K562 (cell line): Measurements from ENCODE around the gene RNASEH2A. TPM values are rescaled to one million over a fixed set of nuclear protein-coding genes. Genes with fewer than 3 reads are reported as not detected.

Experiments
- ATAC-seq: fragments of 200-7000 bp; cut with Tn5 transposase; 3 replicates; pipeline ENCODE4 v1.9.1; 2020; ENCODE audit warnings: moderate library complexity
- BruUV-seq: library from RNA; stranded (reverse); fragments of 400-500 nt; replicated peaks from 2 replicates; lab custom pipeline; 2021; lab: Mats Ljungman, UMichigan
- CTCF ChIA-PET: fragments of 300-600 bp; formaldehyde crosslinking; extraction: SDS; loops from one replicate; lab custom pipeline; 2021; ENCODE audit warnings: low intra/inter-chr PET ratio; lab: Yijun Ruan, JAX
- POLR2A ChIA-PET: fragments of 300-600, 350-650 bp; sonication (Branson Sonifier 250); formaldehyde crosslinking; extraction: SDS; loops from one replicate; lab custom pipeline; 2021; ENCODE audit warnings: antibody characterized with exemption, inconsistent platforms; lab: Yijun Ruan, JAX
- DNase-seq, 4 experiments: peaks; one replicate each; pipeline versions ENCODE4 v3.0.0 to v3.0.0-alpha.2; 2011 to 2018; ENCODE audit warnings: low spot score in 3 of 4, mixed read lengths in 3 of 4; ENCODE audit errors: extremely low read depth in 1 of 4
- FAIRE-seq: peaks from 2 replicates; lab custom pipeline; 2011; peaks lifted over from hg19 to GRCh38; lab: Jason Lieb, UNC
- H2AFZ ChIP-seq: 2 replicates; pipeline ENCODE4 v1.6.0; 2011; ENCODE audit warnings: low read depth, low read length, control low read depth, inconsistent platforms
- H3K27ac ChIP-seq: fragments of 200-600 bp; 3 replicates; pipeline ENCODE4 v1.8.0; 2011; ENCODE audit warnings: low read depth, mild to moderate bottlenecking, control low read depth, inconsistent platforms, low read length, moderate library complexity, mixed read lengths; ENCODE audit errors: extremely low read depth
- H3K27me3 ChIP-seq, 2 experiments: fragments of 300-600 bp in 1 of 2; 2 replicates in 1 of 2; 3 replicates in 1 of 2; pipeline versions ENCODE4 v1.6.0 to v1.8.0; 2011; ENCODE audit warnings: inconsistent platforms in 2 of 2, low read length in 2 of 2, mild to moderate bottlenecking in 1 of 2, mixed read lengths in 1 of 2, moderate library complexity in 1 of 2; ENCODE audit not compliant: control insufficient read depth in 2 of 2, insufficient read depth in 2 of 2
- H3K36me3 ChIP-seq: fragments of 300-600 bp; 3 replicates; pipeline ENCODE4 v1.8.0; 2011; ENCODE audit warnings: mild to moderate bottlenecking, low read length, inconsistent platforms; ENCODE audit not compliant: control insufficient read depth, insufficient read depth
- H3K4me1 ChIP-seq, 2 experiments: fragments of 200-600 bp in 1 of 2; replicated peaks in 1 of 2; 2 replicates in 1 of 2; 3 replicates in 1 of 2; pipeline versions ENCODE4 v1.5.1 to v1.8.0; 2011; ENCODE audit warnings: inconsistent platforms in 2 of 2, low read length in 2 of 2, mild to moderate bottlenecking in 1 of 2, mixed read lengths in 1 of 2, moderate library complexity in 1 of 2; ENCODE audit not compliant: control insufficient read depth in 2 of 2, insufficient read depth in 2 of 2
- H3K4me2 ChIP-seq: 2 replicates; pipeline ENCODE4 v1.6.1; 2011; ENCODE audit warnings: low read length, control low read depth, inconsistent platforms, mixed read lengths; ENCODE audit not compliant: insufficient read depth
- H3K4me3 ChIP-seq: fragments of 200-600 bp; sonication (generic), shearing (Covaris generic); 2 replicates; pipeline ENCODE4 v1.5.1; 2016; ENCODE audit warnings: control low read depth, inconsistent platforms
- H3K79me2 ChIP-seq: fragments of 200-600 bp; 3 replicates; pipeline ENCODE4 v1.8.0; 2011; ENCODE audit warnings: low read length, inconsistent platforms; ENCODE audit not compliant: control insufficient read depth, insufficient read depth
- H3K9ac ChIP-seq, 2 experiments: 2 replicates each; pipeline versions ENCODE4 v1.6.0 to v1.6.1; 2011; ENCODE audit warnings: low read depth in 2 of 2, low read length in 2 of 2, control low read depth in 1 of 2, inconsistent platforms in 1 of 2, mild to moderate bottlenecking in 1 of 2, mixed read lengths in 1 of 2; ENCODE audit not compliant: insufficient read depth in 1 of 2
- H3K9me1 ChIP-seq: one replicate; pipeline ENCODE4 v1.6.0; 2011; ENCODE audit warnings: inconsistent platforms, mild to moderate bottlenecking, low read length, moderate library complexity; ENCODE audit not compliant: control insufficient read depth, insufficient read depth
- H3K9me3 ChIP-seq: replicated peaks from 2 replicates; pipeline ENCODE4 v1.5.1; 2011; ENCODE audit warnings: low read depth, low read length, inconsistent platforms; ENCODE audit not compliant: control insufficient read depth, insufficient read depth
- H4K20me1 ChIP-seq: replicated peaks from 2 replicates; pipeline ENCODE4 v1.6.1; 2011; ENCODE audit warnings: low read length, inconsistent platforms, mixed read lengths; ENCODE audit not compliant: control insufficient read depth, insufficient read depth
- AFF1 ChIP-seq, 2 experiments: fragments of 450-650 bp; IDR thresholded peaks; 2 replicates each; pipeline ENCODE4 v1.6.1; 2018; ENCODE audit warnings: mild to moderate bottlenecking in 2 of 2, low read depth in 1 of 2; ENCODE audit not compliant: partially characterized antibody in 2 of 2
- ATF7 ChIP-seq: fragments of 450-650 bp; IDR thresholded peaks from 2 replicates; pipeline ENCODE4 v1.7.1; 2014; ENCODE audit warnings: mild to moderate bottlenecking, moderate library complexity
- DACH1 ChIP-seq: fragments of 450-650 bp; IDR thresholded peaks from 2 replicates; pipeline ENCODE4 v1.6.1; 2018; ENCODE audit not compliant: partially characterized antibody
- EP300 ChIP-seq: IDR thresholded peaks from 2 replicates; pipeline ENCODE4 v1.6.1; 2012; ENCODE audit warnings: low read length, improper control_type of control experiment
- EZH2 ChIP-seq: IDR thresholded peaks from 2 replicates; pipeline ENCODE4 v1.6.1; 2012; ENCODE audit warnings: low read depth, mild to moderate bottlenecking, inconsistent platforms, low read length, borderline replicate concordance
- GATAD2B ChIP-seq: fragments of 450-650 bp; IDR thresholded peaks from 2 replicates; pipeline ENCODE4 v1.6.1; 2017; ENCODE audit warnings: mild to moderate bottlenecking, borderline replicate concordance
- HIVEP1 ChIP-seq: fragments of 250-450 bp; sonication (Bioruptor Pico); IDR thresholded peaks from 2 replicates; pipeline ENCODE4 v1.4.0; 2020; ENCODE audit warnings: mild to moderate bottlenecking
- HMGN3 ChIP-seq: IDR thresholded peaks from 2 replicates; pipeline ENCODE4 v1.6.1; 2011; ENCODE audit warnings: borderline replicate concordance, low read depth, mild to moderate bottlenecking, mixed read lengths, low read length; ENCODE audit not compliant: insufficient read length; ENCODE audit errors: extremely low read depth
- NFIX ChIP-seq: fragments of 250-450 bp; sonication (Bioruptor Pico); IDR thresholded peaks from 2 replicates; pipeline ENCODE4 v1.4.0; 2020; ENCODE audit warnings: low read depth, mild to moderate bottlenecking, moderate library complexity
- NR2C1 ChIP-seq, 2 experiments: fragments of 450-650 bp; IDR thresholded peaks; 2 replicates each; pipeline ENCODE4 v1.6.1; 2017; ENCODE audit warnings: mild to moderate bottlenecking in 2 of 2, antibody characterized with exemption in 1 of 2, inconsistent platforms in 1 of 2, missing compliant biosample characterization in 1 of 2, missing genetic modification characterization in 1 of 2
- RBM15 ChIP-seq: fragments of 200-400 bp; formaldehyde crosslinking; IDR thresholded peaks from 2 replicates; pipeline ENCODE4 v1.6.1; 2018; ENCODE audit warnings: mild to moderate bottlenecking, low read length, moderate library complexity; ENCODE audit not compliant: insufficient read depth
- RUNX1 ChIP-seq: sonication (generic); IDR thresholded peaks from 2 replicates; pipeline ENCODE4 v1.6.1; 2016; ENCODE audit warnings: antibody characterized with exemption, low read depth
- SMARCA4 ChIP-seq: fragments of 450-650 bp; IDR thresholded peaks from 2 replicates; pipeline ENCODE4 v1.6.1; 2016
- STAG1 ChIP-seq: sonication (generic); formaldehyde crosslinking; IDR thresholded peaks from 2 replicates; pipeline ENCODE4 v1.5.0; 2020; ENCODE audit warnings: missing genetic modification reagents, borderline replicate concordance
- TCF7 ChIP-seq: sonication (generic); IDR thresholded peaks from 2 replicates; pipeline ENCODE4 v1.6.1; 2016; ENCODE audit warnings: antibody characterized with exemption, borderline replicate concordance
- TCFL5 ChIP-seq: fragments of 250-450 bp; sonication (Bioruptor Pico); conservative IDR thresholded peaks from 2 replicates; pipeline ENCODE4 v1.6.1; 2021; ENCODE audit warnings: mild to moderate bottlenecking, moderate library complexity, matching md5 sums
- ZNF263 ChIP-seq: sonication (generic); formaldehyde crosslinking; IDR thresholded peaks from 2 replicates; pipeline ENCODE4 v1.8.0; 2022; ENCODE audit warnings: mild to moderate bottlenecking, missing genetic modification reagents, borderline replicate concordance
- whole genome bisulfite sequencing: fragments of 100-300 bp; shearing (Covaris generic); methylation state at CpG from one replicate; pipeline ENCODE4 v1.1.6; 2016; ENCODE audit warnings: low coverage, mixed read lengths; ENCODE audit not compliant: insufficient coverage; ENCODE audit errors: missing lambda C conversion rate; 5-methylcytosine and 5-hydroxymethylcytosine counted together
- in situ Hi-C: fragments of 300-500 bp; cut with MboI; formaldehyde crosslinking; loops from 4 replicates; pipeline ENCODE4 v1.15.0; 2018; ENCODE audit warnings: inconsistent platforms, mixed read lengths
- intact Hi-C: fragments of 100-400 bp; cut with micrococcal nuclease; formaldehyde crosslinking; loops from 2 replicates; pipeline ENCODE4 v1.14.2; 2022
- polyA plus RNA-seq, 8 experiments: library from polyadenylated mRNA; depleted of rRNA in 4 of 8; stranded (reverse) in 5 of 8; unstranded in 3 of 8; fragments of >200 nt; fragmentation: Nextera tagmentation in 2 of 8; fragmentation: Illumina TruSeq in 1 of 8; extraction: Ambion mirVana in 2 of 8; extraction: Trizol in 1 of 8; gene quantifications; 2 replicates each; pipeline versions ENCODE4 v1.2.1 to v1.2.3, GENCODE V29; 2011 to 2014; ENCODE audit warnings: inconsistent platforms in 1 of 8, missing spikeins in 1 of 8
- total RNA-seq, 7 experiments: library from RNA; depleted of rRNA in 6 of 7; stranded (reverse); fragments of >200 nt in 6 of 7; fragmentation: Illumina TruSeq in 2 of 7; extraction: Trizol in 2 of 7; gene quantifications; 2 replicates each; pipeline versions ENCODE4 v1.2.1 to v1.2.3, GENCODE V29; 2011 to 2021; ENCODE audit warnings: low replicate concordance in 1 of 7

The RNASEH2A gene
- total and polyA plus RNA-seq, 9 of the 15 experiments (the other 6 are each of a cell fraction or from before 2014, with no cell fraction given) = 22.3 to 78.0 (median 61.7) TPM

GRCh38 chr19:12847159-12848139, 41.1 kb downstream of the RNASEH2A start:
- in situ Hi-C loops (loop anchor here (5.0 kb wide), 1 partner anchor 80 kb away; no protein-coding TSS in a partner anchor), intact Hi-C loops (loop anchor here (2.0 kb wide), 1 partner anchor 131 kb away; no protein-coding TSS in a partner anchor)
- no peaks in the 10 kb centered on the region for H3K9me3 ChIP-seq
- H4K20me1 ChIP-seq = no peaks in the 10 kb centered on the region
- FAIRE-seq = peak; percentile 66
- BruUV-seq = no TSS peak
- H3K4me3 ChIP-seq = no peak overlapping the region
- ChIA-PET CTCF (interaction anchor here (0.6 to 1.4 kb wide), 9 partner anchors 23 to 244 kb away, joined by 3 to 6 read pairs (median 3); partner anchors contain the start of gene HOOK2), POLR2A (interaction anchor here (0.5 to 1.3 kb wide), 9 partner anchors 33 to 1470 kb away, joined by 3 to 4 read pairs (median 3); no protein-coding TSS in a partner anchor)
- WGBS = 31% methylated on average over 49 of the region's 69 CpGs
- peak; percentile 100 for ATAC-seq
- peaks cover 7% of the 10 kb centered on the region for H3K9me1 ChIP-seq
- H3K79me2 ChIP-seq = no peaks in the 10 kb centered on the region
- peak overlapping the region; percentile 58 for H2AFZ ChIP-seq
- H3K27me3 ChIP-seq = no peaks in the 10 kb centered on the region
- peak overlapping the region; percentile 54 for H3K4me2 ChIP-seq
- peaks cover 8 to 19% of the 10 kb centered on the region in 2 experiments; a peak in 4 of 5 replicates for H3K4me1 ChIP-seq
- no peak overlapping the region for H3K27ac ChIP-seq
- peak overlapping the region in 1 of 2 experiments; percentile 80; a peak in 2 of 4 replicates for H3K9ac ChIP-seq
- peaks cover 24% of the 10 kb centered on the region; the same call in 2 of the 3 replicates for H3K36me3 ChIP-seq
- peak; percentile 88 to 93 (median 90) for DNase-seq
- TF ChIP-seq HIVEP1 (CRISPR knock-in tag) (no peak), ZNF263 (peak; percentile 84; the same call in 1 of the 2 replicates), ATF7 (peak; percentile 71), HMGN3 (peak; percentile 19), AFF1 (IDR thresholded peaks at IDR 0.05; ENCODE audit: low read depth in 1 of 2, partially characterized antibody in 2 of 2) (no peak), DACH1 (peak; percentile 12), TCFL5 (no peak), STAG1 (CRISPR knock-in tag) (peak; percentile 89; the same call in 1 of the 2 replicates), RBM15 (no peak), EZH2 (no peak), NFIX (CRISPR knock-in tag) (no peak), TCF7 (no peak), GATAD2B (no peak), RUNX1 (no peak), NR2C1 (IDR thresholded peaks at IDR 0.05) (no peak), NR2C1 (tag; IDR thresholded peaks at IDR 0.05) (no peak), SMARCA4 (0 out of 2 replicates have a peak, but pooled peaks have one; percentile 16), EP300 (peak; percentile 32; the same call in 1 of the 2 replicates)
